22Rv1 (cell line): ENCODE results near the gene SPATA9.

Experiments used
- ZFX ChIP-seq: fragments of 450-650 bp; IDR thresholded peaks from 2 replicates; pipeline ENCODE4 v1.6.1; 2017; ENCODE audit warnings: antibody characterized with exemption, borderline replicate concordance
- TF ChIP-seq, protein P1 (sequence below): fragments of 450-650 bp; IDR thresholded peaks from 2 replicates; pipeline ENCODE4 v1.5.1; 2017; ENCODE audit warnings: mild to moderate bottlenecking

DNA sequence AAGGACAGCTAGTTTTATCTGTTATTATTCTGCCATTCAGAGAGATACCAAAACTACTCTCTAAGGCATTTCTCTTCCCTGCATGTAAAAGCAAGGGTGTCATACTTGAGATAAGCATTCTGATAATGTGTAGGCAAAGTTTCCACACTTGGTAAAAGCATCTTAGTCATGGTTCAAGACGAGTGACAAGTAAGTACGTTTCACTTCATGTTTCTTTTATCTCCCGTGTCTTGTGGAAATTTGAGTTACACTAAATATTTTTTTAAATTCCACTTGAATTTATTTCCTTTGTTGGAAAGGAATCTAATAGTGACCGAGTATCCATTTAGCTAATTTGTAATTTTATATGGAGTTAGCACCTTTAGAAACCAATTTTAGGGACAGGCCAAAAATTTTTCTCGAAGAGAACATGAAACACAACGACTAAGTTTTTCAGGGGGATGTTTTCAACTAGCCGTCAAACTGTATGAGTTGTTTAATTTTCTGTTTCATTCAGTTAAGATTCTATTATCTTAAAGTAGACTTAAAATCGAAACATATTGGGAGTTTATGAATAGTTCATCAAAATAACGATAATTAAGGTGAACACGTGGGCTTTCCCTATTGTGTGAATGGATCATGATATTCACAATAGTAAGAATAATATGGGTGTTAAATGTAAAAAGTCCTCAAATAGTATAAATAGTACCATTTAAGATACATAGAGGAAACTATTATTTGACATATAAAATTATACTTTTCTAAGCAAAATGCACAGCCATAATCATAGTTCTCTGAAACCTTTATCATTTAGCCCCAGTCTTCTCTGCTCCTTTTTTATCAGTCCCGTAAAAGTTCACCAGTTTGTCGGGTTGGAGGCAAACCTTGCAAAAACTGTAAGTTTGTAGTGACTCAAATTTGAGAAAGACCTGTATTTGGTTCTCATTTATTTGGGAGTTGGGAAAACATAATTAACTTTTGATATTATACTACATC is 34.6 kb downstream of the SPATA9 start:
- TF ChIP-seq, protein P1, sequence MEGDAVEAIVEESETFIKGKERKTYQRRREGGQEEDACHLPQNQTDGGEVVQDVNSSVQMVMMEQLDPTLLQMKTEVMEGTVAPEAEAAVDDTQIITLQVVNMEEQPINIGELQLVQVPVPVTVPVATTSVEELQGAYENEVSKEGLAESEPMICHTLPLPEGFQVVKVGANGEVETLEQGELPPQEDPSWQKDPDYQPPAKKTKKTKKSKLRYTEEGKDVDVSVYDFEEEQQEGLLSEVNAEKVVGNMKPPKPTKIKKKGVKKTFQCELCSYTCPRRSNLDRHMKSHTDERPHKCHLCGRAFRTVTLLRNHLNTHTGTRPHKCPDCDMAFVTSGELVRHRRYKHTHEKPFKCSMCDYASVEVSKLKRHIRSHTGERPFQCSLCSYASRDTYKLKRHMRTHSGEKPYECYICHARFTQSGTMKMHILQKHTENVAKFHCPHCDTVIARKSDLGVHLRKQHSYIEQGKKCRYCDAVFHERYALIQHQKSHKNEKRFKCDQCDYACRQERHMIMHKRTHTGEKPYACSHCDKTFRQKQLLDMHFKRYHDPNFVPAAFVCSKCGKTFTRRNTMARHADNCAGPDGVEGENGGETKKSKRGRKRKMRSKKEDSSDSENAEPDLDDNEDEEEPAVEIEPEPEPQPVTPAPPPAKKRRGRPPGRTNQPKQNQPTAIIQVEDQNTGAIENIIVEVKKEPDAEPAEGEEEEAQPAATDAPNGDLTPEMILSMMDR, result no peak
- TF ChIP-seq ZFX, result no peak
